Lower leg skin (tissue), 3 donors: ENCODE data around the gene ZMYND15.

ENCODE experiments used
- CTCF ChIP-seq, 3 donors: fragments of 450-650 bp; IDR thresholded peaks; one replicate each; pipeline ENCODE4 v1.5.1; 2016; ENCODE audit warnings: antibody characterized with exemption in 3 of 3, mild to moderate bottlenecking in 3 of 3, moderate library complexity in 2 of 3
- POLR2A ChIP-seq, 2 donors: fragments of 450-650 bp; IDR thresholded peaks; one replicate each; pipeline ENCODE4 v1.6.1; 2016 to 2017; ENCODE audit warnings: antibody characterized with exemption in 2 of 2, mild to moderate bottlenecking in 1 of 2, moderate library complexity in 1 of 2

GRCh38 chr17:4777969-4778760 is 38.5 kb downstream of the ZMYND15 start:
- TF ChIP-seq CTCF (IDR thresholded peaks at IDR 0.05) (no peak), POLR2A (IDR thresholded peaks at IDR 0.05) (no peak)
